ENCODE data around the gene TCHHL1.

The TCHHL1 gene

GRCh38 chr1:152108882-152109222, 20.0 kb upstream of the TCHHL1 start:
- TF ChIP-seq CTCF (IDR thresholded peaks at IDR 0.05) = no peak

- TF ChIP-seq CTCF (IDR thresholded peaks at IDR 0.05) = no peak
Measured at GRCh38 chr1:152107984-152108881, 19.4 kb upstream of the TCHHL1 start.

- no peak for TF ChIP-seq CTCF (IDR thresholded peaks at IDR 0.05)
Measured at GRCh38 chr1:152107031-152107983, 18.4 kb upstream of the TCHHL1 start.

- no peak for TF ChIP-seq CTCF (IDR thresholded peaks at IDR 0.05)
Measured at GRCh38 chr1:152104854-152105253, 16.0 kb upstream of the TCHHL1 start.

GRCh38 chr1:152096931-152097330, 8.1 kb upstream of the TCHHL1 start:
- no peak for TF ChIP-seq CTCF (IDR thresholded peaks at IDR 0.05)

GRCh38 chr1:152086760-152087159, 2.1 kb downstream of the TCHHL1 start:
- TF ChIP-seq CTCF (IDR thresholded peaks at IDR 0.05) = no peak

- TF ChIP-seq CTCF (IDR thresholded peaks at IDR 0.05) = no peak
Measured at GRCh38 chr1:152084853-152085252, 4.0 kb downstream of the TCHHL1 start.
